ENCODE data around the gene SP3. TPM values are rescaled to one million over a fixed set of nuclear protein-coding genes. Genes with fewer than 3 reads are reported as not detected.
A peak's percentile ranks its signal among the peaks of the same experiment; 100 is the strongest.

The SP3 gene
- polyA plus RNA-seq, 3 donors = 44.8 to 66.2 (median 54.2) TPM

- H3K4me1 ChIP-seq (ENCODE audit: control insufficient read depth in 1 of 2, insufficient read depth in 2 of 2, low read length in 2 of 2) = peaks cover 29 to 33% of the 10 kb centered on the region in 2 donors
- H3K27me3 ChIP-seq (ENCODE audit: control insufficient read depth in 2 of 2, insufficient read depth in 2 of 2, low read length in 2 of 2) = no peaks in the 10 kb centered on the region
- TF ChIP-seq CTCF (IDR thresholded peaks at IDR 0.05) = no peak
- no peaks in the 10 kb centered on the region for H4K20me1 ChIP-seq (ENCODE audit: insufficient read depth, low read length)
- whole genome bisulfite sequencing (ENCODE audit: insufficient coverage) = 86% methylated on average over 5 of the region's 13 CpGs
- Mint-ChIP-seq H3K36me3 (peaks cover 5 to 18% of the 10 kb centered on the region in 2 donors), H3K9me3 (no peaks in the 10 kb centered on the region), H3K4me3 (no peak overlapping the region), H3K27ac (no peak overlapping the region), H3K4me1 (peaks cover 32% of the 10 kb centered on the region), H3K27me3 (ENCODE audit: low read depth in 3 of 3) (peaks cover 0 to 5% (median 1%) of the 10 kb centered on the region in 3 donors)
- H3K9ac ChIP-seq (ENCODE audit: insufficient read depth, low read length, poor library complexity, severe bottlenecking) = no peak overlapping the region
- H3K36me3 ChIP-seq (replicated peaks in 1 of 2; ENCODE audit: control insufficient read depth in 1 of 2, insufficient read depth in 2 of 2, low read length in 2 of 2) = no peaks in the 10 kb centered on the region
- H3K9me3 ChIP-seq (replicated peaks in 1 of 2; ENCODE audit: control insufficient read depth in 1 of 2, insufficient read depth in 1 of 2, low read length in 2 of 2) = no peaks in the 10 kb centered on the region
- H2AFZ ChIP-seq (ENCODE audit: insufficient read depth, low read depth, low read length, poor library complexity, severe bottlenecking) = no peak overlapping the region
- intact Hi-C loops (cut with micrococcal nuclease) = no loop called here
- H3K4me3 ChIP-seq (replicated peaks in 1 of 3; ENCODE audit: low read depth in 2 of 3, low read length in 3 of 3) = no peak overlapping the region
- no peak for DNase-seq
- no peak overlapping the region for H3K27ac ChIP-seq (ENCODE audit: low read depth in 1 of 2, low read length in 2 of 2)
- no peak overlapping the region for H3K4me2 ChIP-seq (replicated peaks; ENCODE audit: extremely low read depth, low read length, poor library complexity, severe bottlenecking)
- H3K79me2 ChIP-seq (ENCODE audit: insufficient read depth, low read length) = peaks cover 3% of the 10 kb centered on the region
These were observed 38.8 kb upstream of the SP3 start for GRCh38 chr2:174003720-174004695.

- Mint-ChIP-seq H3K9me3 (no peaks in the 10 kb centered on the region), H3K27ac (peak overlapping the region in 1 of 7 donors; percentile 41), H3K36me3 (peaks cover 0 to 10% of the 10 kb centered on the region in 2 donors)
These were observed 37.5 kb upstream of the SP3 start for GRCh38 chr2:174002679-174003078.

More at GRCh38 chr2:174002679-174003078, 37.5 kb upstream of the SP3 start:
- Mint-ChIP-seq H3K27me3 (ENCODE audit: low read depth in 3 of 3) (peaks cover 0 to 5% (median 1%) of the 10 kb centered on the region in 3 donors), H3K4me1 (peaks cover 43% of the 10 kb centered on the region), H3K4me3 (no peak overlapping the region)
- H3K4me2 ChIP-seq (replicated peaks; ENCODE audit: extremely low read depth, low read length, poor library complexity, severe bottlenecking) = no peak overlapping the region
- no peak overlapping the region for H3K4me3 ChIP-seq (replicated peaks in 1 of 3; ENCODE audit: low read depth in 2 of 3, low read length in 3 of 3)
- no peaks in the 10 kb centered on the region for H3K27me3 ChIP-seq (ENCODE audit: control insufficient read depth in 2 of 2, insufficient read depth in 2 of 2, low read length in 2 of 2)
- intact Hi-C loops (cut with micrococcal nuclease) = no loop called here
- WGBS (ENCODE audit: insufficient coverage) = 90% methylated on average over 2 of the region's 5 CpGs
- H3K36me3 ChIP-seq (replicated peaks in 1 of 2; ENCODE audit: control insufficient read depth in 1 of 2, insufficient read depth in 2 of 2, low read length in 2 of 2) = no peaks in the 10 kb centered on the region
- no peaks in the 10 kb centered on the region for H4K20me1 ChIP-seq (ENCODE audit: insufficient read depth, low read length)
- peaks cover 42 to 45% of the 10 kb centered on the region in 2 donors for H3K4me1 ChIP-seq (ENCODE audit: control insufficient read depth in 1 of 2, insufficient read depth in 2 of 2, low read length in 2 of 2)
- DNase-seq = no peak
- H3K27ac ChIP-seq (ENCODE audit: low read depth in 1 of 2, low read length in 2 of 2) = no peak overlapping the region
- no peak overlapping the region for H2AFZ ChIP-seq (ENCODE audit: insufficient read depth, low read depth, low read length, poor library complexity, severe bottlenecking)
- H3K79me2 ChIP-seq (ENCODE audit: insufficient read depth, low read length) = peaks cover 3% of the 10 kb centered on the region
- no peaks in the 10 kb centered on the region for H3K9me3 ChIP-seq (replicated peaks in 1 of 2; ENCODE audit: control insufficient read depth in 1 of 2, insufficient read depth in 1 of 2, low read length in 2 of 2)
- TF ChIP-seq CTCF (IDR thresholded peaks at IDR 0.05) = no peak
- H3K9ac ChIP-seq (ENCODE audit: insufficient read depth, low read length, poor library complexity, severe bottlenecking) = no peak overlapping the region

Measured in CD14-positive monocyte (primary cell).